Measurements from ENCODE around the gene C5orf58.

GRCh38 chr5:170190436-170191134 lies 42.2 kb upstream of the C5orf58 start:
- TF ChIP-seq POLR2A (IDR thresholded peaks at IDR 0.05) (no peak), CTCF (IDR thresholded peaks at IDR 0.05) (no peak), POLR2AphosphoS5 (IDR thresholded peaks at IDR 0.05; ENCODE audit: insufficient read depth in 1 of 2, low read depth in 1 of 2) (no peak)

Data from vagina (tissue), 2 donors.